Ramos (cell line): Measurements from ENCODE around the gene CDH20.

Experiments
- in situ Hi-C: fragments of 300-500 bp; cut with MboI; formaldehyde crosslinking; loops from one replicate; pipeline ENCODE4 v1.14.3; 2022; ENCODE audit warnings: low sequenced_read_pairs; ENCODE audit not compliant: unreplicated experiment

CDH20 gene

DNA sequence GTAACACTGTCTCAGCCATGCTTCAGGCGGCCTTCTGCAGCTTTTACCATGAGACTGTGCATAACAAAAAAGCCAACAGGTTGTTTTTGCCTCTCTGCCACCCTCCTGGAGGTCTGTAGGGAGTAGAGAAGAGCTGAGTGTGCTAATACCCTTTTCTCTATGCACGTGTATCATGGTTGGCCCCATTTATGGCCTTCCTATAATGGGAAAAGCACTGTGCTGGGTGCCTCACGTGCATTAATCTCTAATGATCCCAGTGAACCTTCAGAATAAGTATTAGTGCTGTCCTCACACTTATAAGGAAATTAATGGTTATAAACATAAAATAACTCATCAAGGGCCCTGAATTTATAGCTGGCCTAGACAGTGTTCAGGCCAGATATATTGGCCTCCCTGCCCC is 164.2 kb downstream of the CDH20 start:
- in situ Hi-C loops: no loop called here

DNA sequence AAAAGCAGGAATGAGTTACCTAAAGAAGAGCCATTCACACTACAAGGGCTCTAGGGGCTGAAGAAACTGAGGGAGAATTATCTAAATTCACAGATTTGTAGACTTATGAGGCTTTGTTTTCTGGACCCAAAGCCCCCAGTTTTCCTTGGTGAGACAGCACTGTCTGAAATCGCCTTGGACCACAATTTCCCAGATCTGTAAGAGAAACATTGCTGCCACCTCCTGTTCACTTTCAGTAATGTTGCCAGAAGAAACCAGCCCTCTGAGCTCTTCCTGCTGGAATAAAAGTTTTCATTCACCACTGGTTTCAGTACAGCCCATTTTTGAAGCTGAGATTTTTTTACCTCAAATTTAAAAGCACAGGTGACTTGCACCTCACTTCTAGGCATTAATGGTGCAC is 169.2 kb downstream of the CDH20 start:
- in situ Hi-C loops: no loop called here

GRCh38 chr18:61503688-61504087 is 170.5 kb downstream of the CDH20 start:
- in situ Hi-C loops: no loop called here

GRCh38 chr18:61528961-61529360 is 195.7 kb downstream of the CDH20 start:
- in situ Hi-C loops: no loop called here

DNA sequence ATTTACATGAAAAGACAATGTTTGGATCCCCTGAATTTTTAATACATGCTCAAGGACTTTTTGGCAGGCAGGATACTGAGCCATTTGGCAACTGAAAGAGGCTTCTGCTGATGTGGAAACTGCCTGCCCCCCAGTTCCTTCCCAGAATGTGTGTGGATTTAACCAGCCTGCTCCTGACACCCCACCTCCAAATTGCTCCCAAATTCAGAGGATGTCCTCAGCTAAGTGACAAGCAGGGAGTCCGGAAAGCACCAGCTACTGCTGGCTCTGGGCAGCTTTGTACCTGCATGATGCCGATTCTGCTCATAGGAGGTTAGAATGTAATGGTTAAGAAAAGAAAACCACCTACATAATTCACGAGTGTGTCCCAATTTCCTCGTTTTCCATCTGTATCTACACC is 197.5 kb downstream of the CDH20 start:
- in situ Hi-C loops: no loop called here

- in situ Hi-C loops: no loop called here
These were observed 198.0 kb downstream of the CDH20 start for GRCh38 chr18:61531182-61531581.

- in situ Hi-C loops: no loop called here
These were observed 198.7 kb downstream of the CDH20 start for GRCh38 chr18:61531891-61532290.

DNA sequence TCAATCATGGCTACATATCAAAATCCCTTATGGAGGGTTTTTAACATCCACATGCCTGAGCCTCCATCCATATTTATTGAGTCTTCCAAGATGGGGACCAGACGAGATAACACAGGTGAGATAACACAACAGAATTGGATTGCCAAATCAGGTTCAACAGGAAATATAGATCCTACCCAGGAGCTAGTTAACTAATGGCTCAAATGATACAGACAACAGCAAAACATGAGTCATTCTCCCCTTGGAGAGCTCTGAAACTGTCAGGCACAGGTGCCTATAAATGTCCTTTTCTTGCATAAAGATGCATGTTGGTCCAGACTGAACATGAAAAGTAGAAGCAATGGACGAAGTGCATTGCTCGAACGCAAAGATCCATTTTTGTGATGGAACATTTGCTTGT is 202.2 kb downstream of the CDH20 start:
- in situ Hi-C loops: no loop called here

DNA sequence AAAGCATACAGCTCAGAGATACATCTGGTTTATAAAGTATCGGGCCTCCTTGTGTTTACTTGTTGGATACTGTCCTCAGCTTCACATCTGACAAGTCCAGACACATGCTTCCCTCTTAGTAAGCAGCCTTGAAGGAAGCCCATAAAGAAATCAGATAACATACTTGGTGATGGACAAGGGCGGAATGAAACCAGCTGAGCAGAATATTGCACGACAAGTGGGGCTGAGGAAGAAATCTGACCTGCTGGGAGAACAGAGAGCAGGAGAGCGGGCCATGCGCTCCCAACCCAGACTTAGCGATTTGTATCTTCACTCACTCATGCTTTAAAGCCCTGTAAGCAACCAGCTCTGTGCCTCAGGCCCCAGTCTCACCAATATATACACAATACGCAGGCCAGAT is 208.4 kb downstream of the CDH20 start:
- in situ Hi-C loops: no loop called here

DNA sequence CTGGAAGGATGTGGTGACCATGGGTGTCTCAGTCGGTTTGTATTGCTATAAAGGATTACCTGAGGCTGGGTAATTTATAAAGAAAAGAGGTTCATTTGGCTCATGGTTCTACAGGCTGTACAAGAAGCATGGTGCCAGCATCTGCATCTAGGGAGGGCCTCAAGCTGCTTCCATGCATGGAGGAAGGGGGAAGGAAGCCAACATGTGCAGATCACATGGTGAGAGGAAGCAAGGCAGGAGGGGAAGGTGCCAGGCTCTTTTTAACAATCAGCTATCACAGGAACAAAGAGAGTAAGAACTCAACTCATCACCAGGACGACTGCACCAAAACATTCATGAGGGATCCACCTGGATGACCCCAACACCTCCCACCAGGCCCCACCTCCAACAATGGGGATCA is 209.4 kb downstream of the CDH20 start:
- in situ Hi-C loops: no loop called here

DNA sequence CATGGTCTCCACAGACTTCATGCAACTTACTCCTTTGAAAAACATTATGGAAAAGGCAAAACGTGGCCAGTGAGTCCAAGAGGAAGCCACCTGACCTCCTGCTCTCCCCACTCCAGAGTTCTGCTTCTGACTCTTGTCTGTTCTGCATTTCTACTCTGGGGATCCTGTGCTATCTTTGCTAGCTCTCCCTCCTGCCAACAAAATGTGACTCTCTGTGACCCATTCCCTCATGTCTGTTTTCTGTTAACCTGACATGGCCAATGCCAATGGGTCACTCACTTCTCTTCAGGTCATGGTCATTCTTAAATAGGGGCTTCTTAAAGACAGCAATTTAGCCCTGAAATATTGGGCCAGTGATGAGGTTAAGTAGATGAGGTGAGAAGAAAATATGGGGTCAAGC is 210.3 kb downstream of the CDH20 start:
- in situ Hi-C loops: no loop called here

DNA sequence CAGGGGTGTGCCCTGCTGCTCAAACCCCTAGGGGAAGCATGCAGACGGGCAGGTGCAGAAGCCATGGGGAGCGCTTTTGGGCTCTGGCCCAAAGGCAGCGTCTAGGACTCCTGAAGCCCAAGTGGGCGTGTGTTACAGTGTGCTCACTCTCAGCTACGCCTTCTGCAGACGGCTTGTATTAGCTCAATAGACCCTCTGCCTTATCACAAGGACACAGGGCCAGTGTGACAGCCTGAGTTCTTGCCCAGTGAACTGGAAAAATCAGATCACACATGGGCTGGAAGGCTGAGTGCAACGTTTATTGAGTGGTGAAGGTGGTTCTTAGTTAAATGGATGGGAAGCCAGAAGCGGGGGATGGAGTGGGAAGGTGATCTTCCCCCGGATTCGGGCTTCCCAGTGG is 210.9 kb downstream of the CDH20 start:
- in situ Hi-C loops: no loop called here

DNA sequence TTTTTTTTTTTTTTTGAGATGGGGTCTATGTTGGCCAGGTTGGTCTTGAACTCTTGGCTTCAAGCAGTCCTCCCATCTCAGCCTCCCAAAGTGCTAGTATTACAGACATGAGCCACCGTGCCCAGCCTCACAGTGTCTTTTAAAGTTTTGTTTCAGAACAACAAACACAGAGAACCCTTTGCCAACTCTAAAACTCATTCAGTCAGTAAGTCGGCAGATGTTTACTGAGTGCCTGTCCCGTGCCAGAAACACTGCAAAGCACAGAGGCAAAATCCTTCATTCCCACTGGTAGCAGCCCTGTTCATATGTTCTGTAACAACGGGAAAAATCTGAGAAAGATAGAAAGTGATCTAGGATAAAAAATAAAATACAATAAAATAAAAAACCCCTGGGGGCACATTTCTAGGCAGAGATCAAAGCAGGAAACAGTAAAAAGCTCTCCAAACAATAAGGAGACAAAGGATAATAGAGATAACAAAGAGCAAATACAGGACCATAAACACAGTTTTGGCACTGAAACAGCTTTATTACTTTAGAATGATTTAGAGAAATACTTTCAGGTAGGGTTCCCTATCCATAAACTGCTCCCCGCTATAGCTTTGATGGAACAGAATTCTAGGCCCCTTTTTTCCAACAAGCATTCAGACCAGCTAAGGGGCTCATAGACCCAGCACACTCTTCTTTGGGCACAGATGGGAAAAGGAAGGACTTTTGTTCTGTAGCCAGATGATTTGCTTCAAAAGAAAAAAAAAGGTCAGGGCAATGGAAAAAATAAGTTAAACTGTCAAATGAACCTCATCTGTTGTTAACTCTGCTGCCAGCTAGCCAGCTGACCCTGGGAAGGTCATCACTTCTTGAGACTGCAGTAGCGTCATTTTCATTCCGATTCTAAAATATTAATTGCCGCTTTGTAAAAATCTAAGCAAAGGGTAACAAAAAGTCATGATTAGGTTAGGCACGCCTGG is 212.3 kb downstream of the CDH20 start:
- in situ Hi-C loops: no loop called here

DNA sequence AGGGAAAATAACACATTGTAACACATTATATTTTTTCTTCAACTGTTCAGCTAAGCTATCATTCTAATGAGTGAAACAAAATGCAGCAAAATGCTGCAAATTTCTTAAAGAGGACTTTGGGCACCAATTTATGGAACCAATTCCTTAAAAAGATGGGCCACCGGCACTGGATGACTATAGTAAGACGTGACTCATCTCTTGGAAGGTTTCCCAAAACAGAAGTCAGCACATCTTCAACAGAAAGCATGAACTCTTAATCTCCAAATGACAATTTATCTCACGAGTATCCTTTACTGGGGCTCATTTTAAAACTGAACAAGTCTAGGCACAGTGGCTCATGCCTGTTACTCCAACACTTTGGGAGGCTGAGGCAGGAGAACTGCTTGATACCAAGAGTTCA is 213.4 kb downstream of the CDH20 start:
- in situ Hi-C loops: no loop called here

DNA sequence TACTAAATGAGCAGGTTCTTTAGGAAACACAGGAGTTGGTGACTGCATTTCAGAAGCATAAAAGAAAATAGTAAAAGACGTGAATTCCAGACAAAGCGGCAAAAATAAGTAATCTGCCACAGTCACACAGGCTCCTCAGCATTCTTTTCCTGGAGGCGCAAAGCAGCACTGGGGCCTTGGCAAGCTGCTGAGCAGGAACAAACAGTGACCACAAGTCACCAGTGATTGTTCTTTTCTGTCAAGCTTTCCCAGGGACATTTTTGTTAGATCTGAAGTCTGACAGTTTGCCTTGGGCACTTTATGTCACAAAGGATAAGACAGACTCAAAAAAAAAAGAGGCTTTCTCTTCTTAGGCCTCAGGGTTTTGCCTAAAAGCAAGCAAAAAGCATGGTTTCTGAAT is 216.2 kb downstream of the CDH20 start:
- in situ Hi-C loops: no loop called here

DNA sequence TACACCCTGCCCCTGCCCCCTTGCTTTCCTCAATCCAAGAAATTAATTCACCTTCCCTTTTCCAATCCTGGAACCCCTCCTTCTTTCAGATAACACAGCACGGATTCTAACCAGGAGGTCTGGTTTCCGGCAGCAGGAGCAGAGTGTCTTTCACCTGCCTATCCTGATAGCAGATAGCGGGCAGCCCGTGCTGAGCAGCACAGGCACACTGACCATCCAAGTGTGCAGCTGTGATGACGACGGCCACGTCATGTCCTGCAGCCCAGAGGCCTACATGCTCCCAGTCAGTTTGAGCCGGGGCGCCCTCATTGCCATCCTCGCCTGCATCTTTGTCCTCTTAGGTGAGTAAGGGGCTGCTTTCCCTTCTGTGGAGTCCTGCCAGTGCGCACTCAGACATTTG is 216.7 kb downstream of the CDH20 start:
- in situ Hi-C loops: no loop called here

- in situ Hi-C loops: no loop called here
These were observed 218.4 kb downstream of the CDH20 start for GRCh38 chr18:61551586-61551985.

DNA sequence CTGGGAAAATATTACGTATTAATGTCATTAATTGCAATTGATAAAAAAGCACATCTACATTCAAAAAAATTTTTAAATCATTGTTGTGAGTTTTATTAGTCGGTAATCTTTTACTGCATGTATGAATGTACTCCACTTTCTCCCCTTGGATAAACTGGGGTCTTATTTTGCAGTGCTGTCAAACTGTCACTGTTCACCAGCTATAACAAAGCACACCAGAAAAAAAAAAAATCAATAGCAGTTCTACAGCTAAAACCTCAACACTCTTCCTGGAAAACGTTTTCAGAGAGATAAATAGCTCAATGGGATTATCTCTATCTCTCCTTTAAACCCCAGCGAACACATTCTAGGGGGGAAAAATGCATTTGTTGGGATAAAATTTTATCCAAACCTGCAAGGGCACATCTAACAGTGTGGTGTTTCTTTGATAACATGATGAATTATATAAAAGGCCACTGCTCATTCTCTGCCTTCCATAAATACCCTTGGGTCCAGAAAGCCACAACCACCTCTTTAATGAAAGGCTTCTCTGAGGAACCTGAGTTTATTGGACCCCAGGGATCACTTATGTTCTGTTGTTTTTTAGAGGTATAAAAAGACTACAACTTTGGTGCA is 219.9 kb downstream of the CDH20 start:
- in situ Hi-C loops: no loop called here

DNA sequence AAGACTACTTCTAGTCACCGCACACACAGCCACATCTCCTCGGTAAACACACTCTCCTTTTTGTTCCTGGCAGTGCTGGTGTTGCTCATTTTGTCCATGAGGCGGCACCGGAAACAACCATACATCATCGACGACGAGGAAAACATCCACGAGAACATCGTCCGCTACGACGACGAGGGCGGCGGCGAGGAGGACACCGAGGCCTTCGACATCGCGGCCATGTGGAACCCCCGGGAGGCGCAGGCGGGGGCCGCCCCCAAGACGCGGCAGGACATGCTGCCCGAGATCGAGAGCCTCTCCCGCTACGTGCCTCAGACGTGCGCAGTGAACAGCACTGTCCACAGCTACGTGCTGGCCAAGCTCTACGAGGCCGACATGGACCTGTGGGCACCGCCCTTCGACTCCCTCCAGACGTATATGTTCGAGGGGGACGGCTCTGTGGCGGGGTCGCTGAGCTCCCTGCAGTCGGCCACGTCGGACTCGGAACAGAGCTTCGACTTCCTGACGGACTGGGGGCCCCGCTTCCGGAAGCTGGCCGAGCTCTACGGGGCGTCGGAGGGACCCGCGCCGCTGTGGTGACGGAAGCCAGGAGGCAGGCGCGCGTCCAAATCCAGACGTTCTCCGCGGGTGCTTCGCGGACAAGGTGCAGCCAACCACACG is 221.0 kb downstream of the CDH20 start:
- in situ Hi-C loops: no loop called here

DNA sequence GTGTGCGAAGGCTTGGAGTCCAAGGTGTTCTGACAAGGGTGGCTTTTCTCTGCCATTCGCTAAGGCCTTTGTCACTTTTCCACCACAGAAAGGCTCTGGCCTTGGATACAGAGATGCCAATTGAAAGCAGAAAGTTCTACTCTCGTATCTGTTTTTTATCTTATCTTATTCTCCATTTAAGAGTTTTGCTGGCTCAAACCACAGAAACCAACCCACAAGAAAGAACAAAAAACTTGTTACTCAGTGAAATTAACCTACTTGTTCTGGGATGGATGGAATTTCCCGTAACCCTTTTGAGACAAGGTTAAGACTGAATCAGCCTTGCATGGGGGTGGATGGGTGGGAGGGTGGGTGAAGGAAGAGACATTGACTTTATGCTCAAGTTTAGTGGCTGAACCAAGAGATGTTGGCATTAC is 221.7 kb downstream of the CDH20 start:
- in situ Hi-C loops: no loop called here

GRCh38 chr18:61556316-61556715 is 223.1 kb downstream of the CDH20 start:
- in situ Hi-C loops: no loop called here
